PC-3 (cell line): ENCODE data around the gene TBC1D5.

Experiments used
- CTCF ChIP-seq: fragments of 300-600 bp; sonication (generic); conservative IDR thresholded peaks from 2 replicates; pipeline ENCODE4 v1.5.1; 2017; ENCODE audit warnings: antibody characterized with exemption, low read depth, mild to moderate bottlenecking, low read length
- EZH2 ChIP-seq: fragments of 300-600 bp; sonication (generic); IDR thresholded peaks from one replicate; pipeline ENCODE4 v1.6.1; 2017; ENCODE audit warnings: antibody characterized with exemption, mild to moderate bottlenecking, low read length; ENCODE audit not compliant: unreplicated experiment
- EZH2phosphoT487 ChIP-seq: fragments of 300-600 bp; sonication (generic); IDR thresholded peaks from 2 replicates; pipeline ENCODE4 v1.6.1; 2018; ENCODE audit warnings: mild to moderate bottlenecking, antibody characterized with exemption, low read length, borderline replicate concordance

GRCh38 chr3:17478673-17479072, 263.8 kb downstream of the TBC1D5 start:
- TF ChIP-seq CTCF (no peak), EZH2 (no peak), EZH2phosphoT487 (no peak)
